ENCODE results near the gene GRIN2B.

Gene GRIN2B

GRCh38 chr12:13970803-13971202 is 10.6 kb downstream of the GRIN2B start:
- Histone ChIP-seq H3K27ac (ENCODE audit: low read length, poor library complexity, severe bottlenecking) (no peak overlapping the region), H4K8ac (ENCODE audit: low read length) (no peak overlapping the region), H3K27me3 (ENCODE audit: control insufficient read depth in 1 of 2, insufficient read depth in 1 of 2, low read length in 2 of 2) (peaks cover 0 to 12% of the 10 kb centered on the region in 2 experiments), H3K79me1 (replicated peaks; ENCODE audit: low read length, poor library complexity, severe bottlenecking) (no peaks in the 10 kb centered on the region), H3K9me3 (ENCODE audit: control insufficient read depth, low read length) (no peaks in the 10 kb centered on the region), H2BK120ac (ENCODE audit: low read depth, low read length) (no peak overlapping the region), H4K91ac (ENCODE audit: low read length) (no peak overlapping the region), H3K14ac (ENCODE audit: low read length in 2 of 2) (no peak overlapping the region), H3K4me3 (ENCODE audit: insufficient read depth in 1 of 2, low read depth in 1 of 2, low read length in 2 of 2) (no peak overlapping the region), H3K4ac (ENCODE audit: low read depth in 1 of 2, low read length in 2 of 2) (no peak overlapping the region), H3K9ac (ENCODE audit: low read length) (no peak overlapping the region), H3K23ac (ENCODE audit: low read length in 2 of 2) (no peak overlapping the region), H2AFZ (ENCODE audit: low read depth, low read length) (no peak overlapping the region), H2AK5ac (ENCODE audit: low read length, severe bottlenecking) (no peak overlapping the region), H2BK12ac (ENCODE audit: low read length in 2 of 2) (no peak overlapping the region), H3K4me2 (ENCODE audit: low read length, poor library complexity, severe bottlenecking) (no peak overlapping the region), H2BK15ac (ENCODE audit: low read depth, poor library complexity, severe bottlenecking) (no peak overlapping the region), H3K36me3 (ENCODE audit: control insufficient read depth in 1 of 2, insufficient read depth in 2 of 2, low read depth in 1 of 2, low read length in 2 of 2) (no peaks in the 10 kb centered on the region), H3K4me1 (ENCODE audit: control insufficient read depth, insufficient read depth, low read depth, low read length) (no peaks in the 10 kb centered on the region), H3K18ac (ENCODE audit: low read depth in 1 of 2, low read length in 2 of 2) (no peak overlapping the region), H2BK5ac (ENCODE audit: low read depth, low read length, poor library complexity, severe bottlenecking) (no peak overlapping the region)
- 68% methylated on average over 4 of the region's 4 CpGs for WGBS
- DNase-seq, result no peak

- peaks cover 1% of the 10 kb centered on the region for H3K4me1 ChIP-seq (ENCODE audit: control insufficient read depth, insufficient read depth, low read depth, low read length)
- no peaks in the 10 kb centered on the region for H3K9me3 ChIP-seq (ENCODE audit: control insufficient read depth, low read length)
- H3K4me3 ChIP-seq (ENCODE audit: insufficient read depth in 1 of 2, low read depth in 1 of 2, low read length in 2 of 2), result no peak overlapping the region
- no peak overlapping the region for H3K4ac ChIP-seq (ENCODE audit: low read depth in 1 of 2, low read length in 2 of 2)
- H3K36me3 ChIP-seq (ENCODE audit: control insufficient read depth in 1 of 2, insufficient read depth in 2 of 2, low read depth in 1 of 2, low read length in 2 of 2), result no peaks in the 10 kb centered on the region
- no peak overlapping the region for H3K27ac ChIP-seq (ENCODE audit: low read length, poor library complexity, severe bottlenecking)
- 94% methylated on average over 2 of the region's 3 CpGs for WGBS
- H3K27me3 ChIP-seq (ENCODE audit: control insufficient read depth in 1 of 2, insufficient read depth in 1 of 2, low read length in 2 of 2), result peaks cover 0 to 24% of the 10 kb centered on the region in 2 experiments
- H2BK15ac ChIP-seq (ENCODE audit: low read depth, poor library complexity, severe bottlenecking), result no peak overlapping the region
- H2BK5ac ChIP-seq (ENCODE audit: low read depth, low read length, poor library complexity, severe bottlenecking), result no peak overlapping the region
- no peak for DNase-seq
- no peak overlapping the region for H2BK12ac ChIP-seq (ENCODE audit: low read length in 2 of 2)
- H2BK120ac ChIP-seq (ENCODE audit: low read depth, low read length), result no peak overlapping the region
- no peak overlapping the region for H2AFZ ChIP-seq (ENCODE audit: low read depth, low read length)
- H3K18ac ChIP-seq (ENCODE audit: low read depth in 1 of 2, low read length in 2 of 2), result no peak overlapping the region
- no peak overlapping the region for H3K4me2 ChIP-seq (ENCODE audit: low read length, poor library complexity, severe bottlenecking)
- H3K23ac ChIP-seq (ENCODE audit: low read length in 2 of 2), result no peak overlapping the region
- no peak overlapping the region for H3K9ac ChIP-seq (ENCODE audit: low read length)
- no peak overlapping the region for H2AK5ac ChIP-seq (ENCODE audit: low read length, severe bottlenecking)
- H4K8ac ChIP-seq (ENCODE audit: low read length), result no peak overlapping the region
- no peak overlapping the region for H4K91ac ChIP-seq (ENCODE audit: low read length)
- H3K79me1 ChIP-seq (replicated peaks; ENCODE audit: low read length, poor library complexity, severe bottlenecking), result no peaks in the 10 kb centered on the region
- no peak overlapping the region for H3K14ac ChIP-seq (ENCODE audit: low read length in 2 of 2)
Observed at GRCh38 chr12:13968281-13968680, 13.1 kb downstream of the GRIN2B start.

- H4K91ac ChIP-seq (ENCODE audit: low read length), result no peak overlapping the region
- no peak overlapping the region for H2BK120ac ChIP-seq (ENCODE audit: low read depth, low read length)
- H3K4me2 ChIP-seq (ENCODE audit: low read length, poor library complexity, severe bottlenecking), result no peak overlapping the region
- peaks cover 1% of the 10 kb centered on the region for H3K4me1 ChIP-seq (ENCODE audit: control insufficient read depth, insufficient read depth, low read depth, low read length)
- H2AFZ ChIP-seq (ENCODE audit: low read depth, low read length), result no peak overlapping the region
- no peak overlapping the region for H3K4ac ChIP-seq (ENCODE audit: low read depth in 1 of 2, low read length in 2 of 2)
- no peak overlapping the region for H3K23ac ChIP-seq (ENCODE audit: low read length in 2 of 2)
- no peak overlapping the region for H2BK5ac ChIP-seq (ENCODE audit: low read depth, low read length, poor library complexity, severe bottlenecking)
- peaks cover 0 to 42% of the 10 kb centered on the region in 2 experiments for H3K27me3 ChIP-seq (ENCODE audit: control insufficient read depth in 1 of 2, insufficient read depth in 1 of 2, low read length in 2 of 2)
- no peaks in the 10 kb centered on the region for H3K36me3 ChIP-seq (ENCODE audit: control insufficient read depth in 1 of 2, insufficient read depth in 2 of 2, low read depth in 1 of 2, low read length in 2 of 2)
- DNase-seq, result no peak
- no peaks in the 10 kb centered on the region for H3K79me1 ChIP-seq (replicated peaks; ENCODE audit: low read length, poor library complexity, severe bottlenecking)
- WGBS, result 62% methylated on average over 2 of the region's 5 CpGs
- no peak overlapping the region for H2BK12ac ChIP-seq (ENCODE audit: low read length in 2 of 2)
- H3K14ac ChIP-seq (ENCODE audit: low read length in 2 of 2), result no peak overlapping the region
- no peak overlapping the region for H2AK5ac ChIP-seq (ENCODE audit: low read length, severe bottlenecking)
- H3K9ac ChIP-seq (ENCODE audit: low read length), result no peak overlapping the region
- no peak overlapping the region for H3K4me3 ChIP-seq (ENCODE audit: insufficient read depth in 1 of 2, low read depth in 1 of 2, low read length in 2 of 2)
- no peak overlapping the region for H2BK15ac ChIP-seq (ENCODE audit: low read depth, poor library complexity, severe bottlenecking)
- no peak overlapping the region for H3K18ac ChIP-seq (ENCODE audit: low read depth in 1 of 2, low read length in 2 of 2)
- H3K9me3 ChIP-seq (ENCODE audit: control insufficient read depth, low read length), result no peaks in the 10 kb centered on the region
- H4K8ac ChIP-seq (ENCODE audit: low read length), result no peak overlapping the region
- no peak overlapping the region for H3K27ac ChIP-seq (ENCODE audit: low read length, poor library complexity, severe bottlenecking)
Observed at GRCh38 chr12:13964666-13965065, 16.7 kb downstream of the GRIN2B start.

- no peak overlapping the region for H3K9ac ChIP-seq (ENCODE audit: low read length)
- H3K27me3 ChIP-seq (ENCODE audit: control insufficient read depth in 1 of 2, insufficient read depth in 1 of 2, low read length in 2 of 2), result peaks cover 0 to 54% of the 10 kb centered on the region in 2 experiments
- no peaks in the 10 kb centered on the region for H3K36me3 ChIP-seq (ENCODE audit: control insufficient read depth in 1 of 2, insufficient read depth in 2 of 2, low read depth in 1 of 2, low read length in 2 of 2)
- no peak overlapping the region for H3K23ac ChIP-seq (ENCODE audit: low read length in 2 of 2)
- no peak overlapping the region for H2BK120ac ChIP-seq (ENCODE audit: low read depth, low read length)
- no peaks in the 10 kb centered on the region for H3K79me1 ChIP-seq (replicated peaks; ENCODE audit: low read length, poor library complexity, severe bottlenecking)
- H4K91ac ChIP-seq (ENCODE audit: low read length), result no peak overlapping the region
- H3K4me3 ChIP-seq (ENCODE audit: insufficient read depth in 1 of 2, low read depth in 1 of 2, low read length in 2 of 2), result no peak overlapping the region
- WGBS, result 92% methylated on average over 5 of the region's 8 CpGs
- H3K4ac ChIP-seq (ENCODE audit: low read depth in 1 of 2, low read length in 2 of 2), result no peak overlapping the region
- no peaks in the 10 kb centered on the region for H3K9me3 ChIP-seq (ENCODE audit: control insufficient read depth, low read length)
- no peak overlapping the region for H3K14ac ChIP-seq (ENCODE audit: low read length in 2 of 2)
- H2BK12ac ChIP-seq (ENCODE audit: low read length in 2 of 2), result no peak overlapping the region
- no peak for DNase-seq
- no peak overlapping the region for H2AFZ ChIP-seq (ENCODE audit: low read depth, low read length)
- H2BK15ac ChIP-seq (ENCODE audit: low read depth, poor library complexity, severe bottlenecking), result no peak overlapping the region
- H3K18ac ChIP-seq (ENCODE audit: low read depth in 1 of 2, low read length in 2 of 2), result no peak overlapping the region
- peaks cover 1% of the 10 kb centered on the region for H3K4me1 ChIP-seq (ENCODE audit: control insufficient read depth, insufficient read depth, low read depth, low read length)
- H4K8ac ChIP-seq (ENCODE audit: low read length), result no peak overlapping the region
- H3K4me2 ChIP-seq (ENCODE audit: low read length, poor library complexity, severe bottlenecking), result no peak overlapping the region
- H3K27ac ChIP-seq (ENCODE audit: low read length, poor library complexity, severe bottlenecking), result no peak overlapping the region
- no peak overlapping the region for H2BK5ac ChIP-seq (ENCODE audit: low read depth, low read length, poor library complexity, severe bottlenecking)
- no peak overlapping the region for H2AK5ac ChIP-seq (ENCODE audit: low read length, severe bottlenecking)
Observed at GRCh38 chr12:13962699-13963098, 18.7 kb downstream of the GRIN2B start.

Measured in mesenchymal stem cell (in vitro differentiated cells and primary cell).